Mesenchymal stem cell (in vitro differentiated cells and primary cell): Measurements from ENCODE around the gene UBAC2.

ENCODE experiments used
- DNase-seq: peaks from one replicate; pipeline ENCODE4 v3.0.0-alpha.2; 2013
- H2AFZ ChIP-seq: one replicate; pipeline ENCODE4 v1.6.1; 2013; ENCODE audit warnings: low read depth, mild to moderate bottlenecking, control low read depth, inconsistent platforms, low read length, moderate library complexity
- H2AK5ac ChIP-seq: 2 replicates; pipeline ENCODE4 v1.6.1; 2013; ENCODE audit warnings: low read length, moderate library complexity, mild to moderate bottlenecking, inconsistent platforms; ENCODE audit not compliant: severe bottlenecking
- H2BK120ac ChIP-seq: one replicate; pipeline ENCODE4 v1.6.1; 2013; ENCODE audit warnings: low read depth, mild to moderate bottlenecking, inconsistent platforms, low read length, moderate library complexity
- H2BK12ac ChIP-seq, 2 experiments: one replicate each; pipeline ENCODE4 v1.6.1; 2013; ENCODE audit warnings: inconsistent platforms in 2 of 2, low read length in 2 of 2, mild to moderate bottlenecking in 2 of 2, moderate library complexity in 2 of 2, control low read depth in 1 of 2
- H2BK15ac ChIP-seq: one replicate; pipeline ENCODE4 v1.6.1; 2013; ENCODE audit warnings: mild to moderate bottlenecking, low read depth, inconsistent platforms; ENCODE audit not compliant: poor library complexity, severe bottlenecking
- H2BK5ac ChIP-seq: 2 replicates; pipeline ENCODE4 v1.6.1; 2013; ENCODE audit warnings: low read depth, mild to moderate bottlenecking, low read length, control low read depth, inconsistent platforms; ENCODE audit not compliant: poor library complexity, severe bottlenecking
- H3K14ac ChIP-seq, 2 experiments: one replicate each; pipeline ENCODE4 v1.6.1; 2013; ENCODE audit warnings: inconsistent platforms in 2 of 2, low read length in 2 of 2, control low read depth in 1 of 2, mild to moderate bottlenecking in 1 of 2, moderate library complexity in 1 of 2
- H3K18ac ChIP-seq, 2 experiments: one replicate each; pipeline ENCODE4 v1.6.1; 2013; ENCODE audit warnings: inconsistent platforms in 2 of 2, low read length in 2 of 2, control low read depth in 1 of 2, low read depth in 1 of 2, mild to moderate bottlenecking in 1 of 2
- H3K23ac ChIP-seq, 2 experiments: one replicate each; pipeline ENCODE4 v1.6.1; 2013; ENCODE audit warnings: inconsistent platforms in 2 of 2, low read length in 2 of 2, mild to moderate bottlenecking in 2 of 2, moderate library complexity in 2 of 2, control low read depth in 1 of 2
- H3K27ac ChIP-seq: 2 replicates; pipeline ENCODE4 v1.5.1; 2013; ENCODE audit warnings: mild to moderate bottlenecking, moderate library complexity, low read length, control low read depth, inconsistent platforms; ENCODE audit not compliant: poor library complexity, severe bottlenecking
- H3K27me3 ChIP-seq, 2 experiments: 2 replicates each; pipeline versions ENCODE4 v1.6.1 to v1.7.0; 2013; ENCODE audit warnings: low read length in 2 of 2, mild to moderate bottlenecking in 2 of 2, moderate library complexity in 2 of 2, control low read depth in 1 of 2, inconsistent platforms in 1 of 2; ENCODE audit not compliant: control insufficient read depth in 1 of 2, insufficient read depth in 1 of 2
- H3K36me3 ChIP-seq, 2 experiments: 2 replicates each; pipeline versions ENCODE4 v1.6.1 to v1.7.0; 2013; ENCODE audit warnings: low read length in 2 of 2, control low read depth in 1 of 2, inconsistent platforms in 1 of 2, low read depth in 1 of 2, mild to moderate bottlenecking in 1 of 2; ENCODE audit not compliant: insufficient read depth in 2 of 2, control insufficient read depth in 1 of 2
- H3K4ac ChIP-seq, 2 experiments: one replicate each; pipeline ENCODE4 v1.6.1; 2013; ENCODE audit warnings: inconsistent platforms in 2 of 2, low read length in 2 of 2, mild to moderate bottlenecking in 2 of 2, moderate library complexity in 2 of 2, control low read depth in 1 of 2, low read depth in 1 of 2
- H3K4me1 ChIP-seq: 2 replicates; pipeline ENCODE4 v1.6.1; 2013; ENCODE audit warnings: low read depth, low read length, control low read depth; ENCODE audit not compliant: control insufficient read depth, insufficient read depth
- H3K4me2 ChIP-seq: 2 replicates; pipeline ENCODE4 v1.6.1; 2013; ENCODE audit warnings: low read length, mild to moderate bottlenecking, inconsistent platforms; ENCODE audit not compliant: poor library complexity, severe bottlenecking
- H3K4me3 ChIP-seq, 2 experiments: 2 replicates each; pipeline versions ENCODE4 v1.5.1 to v1.7.0; 2013; ENCODE audit warnings: low read length in 2 of 2, mild to moderate bottlenecking in 2 of 2, control low read depth in 1 of 2, low read depth in 1 of 2; ENCODE audit not compliant: insufficient read depth in 1 of 2
- H3K79me1 ChIP-seq: replicated peaks from 2 replicates; pipeline ENCODE4 v1.6.1; 2013; ENCODE audit warnings: mild to moderate bottlenecking, control low read depth, low read length, inconsistent platforms; ENCODE audit not compliant: poor library complexity, severe bottlenecking
- H3K9ac ChIP-seq: 2 replicates; pipeline ENCODE4 v1.7.0; 2013; ENCODE audit warnings: mild to moderate bottlenecking, low read length, moderate library complexity
- H3K9me3 ChIP-seq: 2 replicates; pipeline ENCODE4 v1.7.0; 2013; ENCODE audit warnings: mild to moderate bottlenecking, low read length; ENCODE audit not compliant: control insufficient read depth
- H4K8ac ChIP-seq: one replicate; pipeline ENCODE4 v1.6.1; 2013; ENCODE audit warnings: inconsistent platforms, mild to moderate bottlenecking, low read length, moderate library complexity
- H4K91ac ChIP-seq: one replicate; pipeline ENCODE4 v1.6.1; 2013; ENCODE audit warnings: mild to moderate bottlenecking, low read length, inconsistent platforms
- WGBS: methylation state at CpG from one replicate; pipeline ENCODE4 v1.1.7; 2013; ENCODE audit warnings: mixed read lengths; 5-methylcytosine and 5-hydroxymethylcytosine counted together

The UBAC2 gene

GRCh38 chr13:99260216-99260615, 59.6 kb downstream of the UBAC2 start:
- H2BK12ac ChIP-seq = no peak overlapping the region
- no peaks in the 10 kb centered on the region for H3K27me3 ChIP-seq
- H3K4me3 ChIP-seq = no peak overlapping the region
- H3K18ac ChIP-seq = no peak overlapping the region
- H3K27ac ChIP-seq = no peak overlapping the region
- H3K4me1 ChIP-seq = no peaks in the 10 kb centered on the region
- H3K4ac ChIP-seq = no peak overlapping the region
- H3K9ac ChIP-seq = no peak overlapping the region
- no peak overlapping the region for H3K4me2 ChIP-seq
- H3K79me1 ChIP-seq = peaks cover 8% of the 10 kb centered on the region
- H3K36me3 ChIP-seq = peaks cover 6 to 21% of the 10 kb centered on the region in 2 experiments
- no peak for DNase-seq
- H4K91ac ChIP-seq = no peak overlapping the region
- H3K9me3 ChIP-seq = no peaks in the 10 kb centered on the region
- H3K14ac ChIP-seq = no peak overlapping the region
- no peak overlapping the region for H2BK15ac ChIP-seq
- no peak overlapping the region for H3K23ac ChIP-seq
- H4K8ac ChIP-seq = no peak overlapping the region
- H2AK5ac ChIP-seq = no peak overlapping the region
- 93% methylated on average over 5 of the region's 5 CpGs for WGBS
- H2BK120ac ChIP-seq = no peak overlapping the region
- no peak overlapping the region for H2BK5ac ChIP-seq
- H2AFZ ChIP-seq = no peak overlapping the region

GRCh38 chr13:99261059-99261458, 60.4 kb downstream of the UBAC2 start:
- no peaks in the 10 kb centered on the region for H3K4me1 ChIP-seq

GRCh38 chr13:99263126-99263785, 62.6 kb downstream of the UBAC2 start:
- no peak overlapping the region for H3K4me3 ChIP-seq

More at GRCh38 chr13:99261059-99261458, 60.4 kb downstream of the UBAC2 start:
- H3K23ac ChIP-seq = no peak overlapping the region
- H2BK5ac ChIP-seq = no peak overlapping the region
- H3K27me3 ChIP-seq = no peaks in the 10 kb centered on the region
- no peak overlapping the region for H2BK12ac ChIP-seq
- H3K36me3 ChIP-seq = peaks cover 4 to 13% of the 10 kb centered on the region in 2 experiments
- DNase-seq = no peak
- no peak overlapping the region for H3K4me3 ChIP-seq
- H2AK5ac ChIP-seq = no peak overlapping the region
- H2BK15ac ChIP-seq = no peak overlapping the region
- no peak overlapping the region for H3K4me2 ChIP-seq
- no peak overlapping the region for H3K4ac ChIP-seq
- H3K27ac ChIP-seq = no peak overlapping the region
- no peak overlapping the region for H3K18ac ChIP-seq
- no peak overlapping the region for H2AFZ ChIP-seq
- no peak overlapping the region for H3K14ac ChIP-seq
- H3K9ac ChIP-seq = no peak overlapping the region
- H4K91ac ChIP-seq = no peak overlapping the region
- WGBS = 94% methylated on average over 1 of the region's 1 CpG
- no peak overlapping the region for H4K8ac ChIP-seq
- no peak overlapping the region for H2BK120ac ChIP-seq
- peaks cover 9% of the 10 kb centered on the region for H3K79me1 ChIP-seq
- no peaks in the 10 kb centered on the region for H3K9me3 ChIP-seq

GRCh38 chr13:99264051-99264450, 63.4 kb downstream of the UBAC2 start:
- Histone ChIP-seq H3K27ac (no peak overlapping the region), H3K14ac (no peak overlapping the region), H3K36me3 (peaks cover 9 to 10% of the 10 kb centered on the region in 2 experiments), H3K9me3 (no peaks in the 10 kb centered on the region), H3K4me1 (no peaks in the 10 kb centered on the region), H3K4me2 (no peak overlapping the region), H2BK5ac (no peak overlapping the region), H2AFZ (no peak overlapping the region), H4K91ac (no peak overlapping the region), H3K23ac (no peak overlapping the region), H2BK120ac (no peak overlapping the region), H4K8ac (no peak overlapping the region), H3K9ac (no peak overlapping the region), H3K4ac (no peak overlapping the region), H3K4me3 (no peak overlapping the region), H2BK12ac (no peak overlapping the region), H3K79me1 (peaks cover 23% of the 10 kb centered on the region), H2BK15ac (no peak overlapping the region), H3K27me3 (no peaks in the 10 kb centered on the region), H3K18ac (no peak overlapping the region), H2AK5ac (no peak overlapping the region)
- WGBS = 77% methylated on average over 1 of the region's 1 CpG
- DNase-seq = no peak

More at GRCh38 chr13:99263126-99263785, 62.6 kb downstream of the UBAC2 start:
- H2BK15ac ChIP-seq = no peak overlapping the region
- no peak overlapping the region for H3K23ac ChIP-seq
- no peak overlapping the region for H2BK5ac ChIP-seq
- H3K27me3 ChIP-seq = no peaks in the 10 kb centered on the region
- H2AK5ac ChIP-seq = no peak overlapping the region
- H3K4me2 ChIP-seq = no peak overlapping the region
- H2BK120ac ChIP-seq = no peak overlapping the region
- no peak overlapping the region for H3K18ac ChIP-seq
- no peak overlapping the region for H3K14ac ChIP-seq
- H3K4ac ChIP-seq = no peak overlapping the region
- WGBS = 90% methylated on average over 6 of the region's 7 CpGs
- no peaks in the 10 kb centered on the region for H3K9me3 ChIP-seq
- H4K8ac ChIP-seq = no peak overlapping the region
- no peaks in the 10 kb centered on the region for H3K4me1 ChIP-seq
- H2BK12ac ChIP-seq = no peak overlapping the region
- no peak overlapping the region for H4K91ac ChIP-seq
- no peak overlapping the region for H3K9ac ChIP-seq
- H3K79me1 ChIP-seq = peaks cover 20% of the 10 kb centered on the region
- peaks cover 9 to 10% of the 10 kb centered on the region in 2 experiments for H3K36me3 ChIP-seq
- no peak for DNase-seq
- no peak overlapping the region for H3K27ac ChIP-seq
- H2AFZ ChIP-seq = no peak overlapping the region
